CD14-positive monocyte (primary cell): ENCODE data around the gene URB1. TPM values are rescaled to one million over a fixed set of nuclear protein-coding genes. Genes with fewer than 3 reads are reported as not detected.

Source experiments
- DNase-seq, 3 donors: peaks; one replicate each; pipeline ENCODE4 v3.0.0-alpha.2; 2011 to 2022
- H2AFZ ChIP-seq: 2 replicates; pipeline ENCODE4 v1.6.0; 2012; ENCODE audit warnings: mild to moderate bottlenecking, low read depth, low read length, inconsistent platforms; ENCODE audit not compliant: insufficient read depth, poor library complexity, severe bottlenecking
- H3K27ac ChIP-seq, 2 donors: 1 replicate in 1 of 2; 2 replicates in 1 of 2; pipeline ENCODE4 v1.5.1; 2012 to 2013; ENCODE audit warnings: low read length in 2 of 2, control low read depth in 1 of 2, inconsistent platforms in 1 of 2, low read depth in 1 of 2, mild to moderate bottlenecking in 1 of 2
- H3K27me3 ChIP-seq, 2 donors: one replicate each; pipeline versions ENCODE4 v1.6.0 to v1.6.1; 2011 to 2013; ENCODE audit warnings: low read length in 2 of 2; ENCODE audit not compliant: control insufficient read depth in 2 of 2, insufficient read depth in 2 of 2
- H3K36me3 ChIP-seq, 2 donors: replicated peaks in 1 of 2; 1 replicate in 1 of 2; 2 replicates in 1 of 2; pipeline versions ENCODE4 v1.5.1 to v1.6.1; 2012 to 2013; ENCODE audit warnings: low read length in 2 of 2, control low read depth in 1 of 2, inconsistent platforms in 1 of 2, mild to moderate bottlenecking in 1 of 2; ENCODE audit not compliant: insufficient read depth in 2 of 2, control insufficient read depth in 1 of 2
- H3K4me1 ChIP-seq, 2 donors: 1 replicate in 1 of 2; 2 replicates in 1 of 2; pipeline versions ENCODE4 v1.5.1 to v1.6.1; 2012 to 2013; ENCODE audit warnings: low read length in 2 of 2, control low read depth in 1 of 2, inconsistent platforms in 1 of 2, mild to moderate bottlenecking in 1 of 2, moderate library complexity in 1 of 2; ENCODE audit not compliant: insufficient read depth in 2 of 2, control insufficient read depth in 1 of 2
- H3K4me2 ChIP-seq: replicated peaks from 2 replicates; pipeline ENCODE3; 2012; ENCODE audit warnings: low read length, moderate library complexity, mild to moderate bottlenecking; ENCODE audit not compliant: poor library complexity, severe bottlenecking; ENCODE audit errors: extremely low read depth
- H3K4me3 ChIP-seq, 3 experiments: fragments of 200-600 bp in 1 of 3; sonication (generic) in 1 of 3; replicated peaks in 1 of 3; 1 replicate in 2 of 3; 2 replicates in 1 of 3; pipeline ENCODE4 v1.5.1; 2011 to 2013; ENCODE audit warnings: low read length in 3 of 3, mild to moderate bottlenecking in 3 of 3, control low read depth in 2 of 3, low read depth in 2 of 3, inconsistent platforms in 1 of 3, moderate library complexity in 1 of 3
- H3K79me2 ChIP-seq: 2 replicates; pipeline ENCODE4 v1.6.0; 2012; ENCODE audit warnings: mild to moderate bottlenecking, control low read depth, inconsistent platforms, low read length, moderate library complexity; ENCODE audit not compliant: insufficient read depth
- H3K9ac ChIP-seq: 2 replicates; pipeline ENCODE4 v1.6.0; 2017; ENCODE audit warnings: low read length, mild to moderate bottlenecking; ENCODE audit not compliant: insufficient read depth, poor library complexity, severe bottlenecking
- H3K9me3 ChIP-seq, 2 donors: replicated peaks in 1 of 2; 1 replicate in 1 of 2; 2 replicates in 1 of 2; pipeline versions ENCODE4 v1.5.1 to v1.6.1; 2012 to 2013; ENCODE audit warnings: low read length in 2 of 2, control low read depth in 1 of 2; ENCODE audit not compliant: control insufficient read depth in 1 of 2, insufficient read depth in 1 of 2
- H4K20me1 ChIP-seq: 2 replicates; pipeline ENCODE4 v1.6.0; 2012; ENCODE audit warnings: mild to moderate bottlenecking, low read length, control low read depth, moderate library complexity; ENCODE audit not compliant: insufficient read depth
- H3K27ac Mint-ChIP-seq, 7 donors: one replicate each; pipeline ENCODE4 v1.8.0; 2020; ENCODE audit warnings: mild to moderate bottlenecking in 7 of 7, mixed read lengths in 7 of 7, moderate library complexity in 6 of 7, inconsistent platforms in 2 of 7
- H3K27me3 Mint-ChIP-seq, 3 donors: one replicate each; pipeline ENCODE4 v1.8.0; 2021 to 2022; ENCODE audit warnings: low read depth in 3 of 3, mild to moderate bottlenecking in 3 of 3, mixed read lengths in 3 of 3, moderate library complexity in 3 of 3, inconsistent platforms in 1 of 3
- H3K36me3 Mint-ChIP-seq, 2 donors: one replicate each; pipeline ENCODE4 v1.8.0; 2020; ENCODE audit warnings: mixed read lengths in 2 of 2, inconsistent platforms in 1 of 2, mild to moderate bottlenecking in 1 of 2
- H3K4me1 Mint-ChIP-seq: one replicate; pipeline ENCODE4 v1.8.0; 2020; ENCODE audit warnings: mild to moderate bottlenecking, mixed read lengths
- H3K4me3 Mint-ChIP-seq, 2 donors: one replicate each; pipeline ENCODE4 v1.8.0; 2020; ENCODE audit warnings: mild to moderate bottlenecking in 2 of 2, mixed read lengths in 2 of 2, moderate library complexity in 1 of 2
- H3K9me3 Mint-ChIP-seq, 7 donors: one replicate each; pipeline ENCODE4 v1.8.0; 2020 to 2022; ENCODE audit warnings: mixed read lengths in 7 of 7, mild to moderate bottlenecking in 6 of 7, moderate library complexity in 6 of 7, inconsistent platforms in 2 of 7
- WGBS: methylation state at CpG from one replicate; pipeline ENCODE4 v1.1.5; 2013; ENCODE audit warnings: missing lambda C conversion rate; ENCODE audit not compliant: insufficient coverage; 5-methylcytosine and 5-hydroxymethylcytosine counted together
- intact Hi-C, 2 donors: fragments of 100-400 bp; cut with micrococcal nuclease; formaldehyde crosslinking; loops; one replicate each; pipeline versions ENCODE4 v1.15.0 to v1.15.1; 2023
- polyA plus RNA-seq, 3 donors: library from polyadenylated mRNA; depleted of rRNA in 1 of 3; unstranded in 2 of 3; stranded (reverse) in 1 of 3; fragments of 300-500 nt in 2 of 3; fragments of >200 nt in 1 of 3; fragmentation: Illumina TruSeq in 2 of 3; gene quantifications; 1 replicate in 2 of 3; 2 replicates in 1 of 3; pipeline ENCODE4 v1.2.3, GENCODE V29; 2012 to 2021
- TF ChIP-seq, protein P1 (sequence below): fragments of 200-600 bp; IDR thresholded peaks from one replicate; pipeline ENCODE4 v1.8.0; 2022; ENCODE audit warnings: antibody characterized with exemption, mild to moderate bottlenecking

The URB1 gene
- polyA plus RNA-seq, 3 donors: 0.25 to 2.4 (median 0.47) TPM

DNA sequence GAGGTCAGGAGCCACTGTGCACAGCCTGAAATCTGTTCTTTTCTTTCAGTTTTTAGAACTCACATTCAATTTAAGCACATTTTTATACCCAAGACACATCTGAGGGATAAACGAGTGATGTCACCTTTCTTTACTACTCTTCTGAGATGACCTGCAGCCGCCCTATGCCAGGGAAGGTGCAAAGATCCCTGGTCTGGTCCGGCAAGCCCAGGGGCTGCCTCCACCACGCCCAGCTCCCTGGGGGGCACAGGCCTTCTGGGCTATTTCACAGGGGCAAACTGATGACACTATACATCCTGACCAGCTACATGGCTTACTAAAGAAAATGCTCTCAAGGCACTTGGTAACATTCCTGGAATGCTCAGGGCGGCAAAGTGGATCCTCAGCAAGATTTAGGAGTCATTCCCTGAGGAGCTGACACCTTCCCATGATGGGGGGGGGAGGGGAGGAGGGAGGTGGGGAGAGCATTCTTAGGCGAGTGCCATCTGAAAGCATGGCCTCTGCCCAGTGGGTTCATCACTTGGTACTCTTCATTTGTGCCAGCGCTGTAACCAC is 82.8 kb downstream of the URB1 start:
- no peak overlapping the region for H3K4me2 ChIP-seq
- no peaks in the 10 kb centered on the region for H3K4me1 Mint-ChIP-seq
- H2AFZ ChIP-seq: no peak overlapping the region
- TF ChIP-seq, protein P1, sequence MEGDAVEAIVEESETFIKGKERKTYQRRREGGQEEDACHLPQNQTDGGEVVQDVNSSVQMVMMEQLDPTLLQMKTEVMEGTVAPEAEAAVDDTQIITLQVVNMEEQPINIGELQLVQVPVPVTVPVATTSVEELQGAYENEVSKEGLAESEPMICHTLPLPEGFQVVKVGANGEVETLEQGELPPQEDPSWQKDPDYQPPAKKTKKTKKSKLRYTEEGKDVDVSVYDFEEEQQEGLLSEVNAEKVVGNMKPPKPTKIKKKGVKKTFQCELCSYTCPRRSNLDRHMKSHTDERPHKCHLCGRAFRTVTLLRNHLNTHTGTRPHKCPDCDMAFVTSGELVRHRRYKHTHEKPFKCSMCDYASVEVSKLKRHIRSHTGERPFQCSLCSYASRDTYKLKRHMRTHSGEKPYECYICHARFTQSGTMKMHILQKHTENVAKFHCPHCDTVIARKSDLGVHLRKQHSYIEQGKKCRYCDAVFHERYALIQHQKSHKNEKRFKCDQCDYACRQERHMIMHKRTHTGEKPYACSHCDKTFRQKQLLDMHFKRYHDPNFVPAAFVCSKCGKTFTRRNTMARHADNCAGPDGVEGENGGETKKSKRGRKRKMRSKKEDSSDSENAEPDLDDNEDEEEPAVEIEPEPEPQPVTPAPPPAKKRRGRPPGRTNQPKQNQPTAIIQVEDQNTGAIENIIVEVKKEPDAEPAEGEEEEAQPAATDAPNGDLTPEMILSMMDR: no peak
- no peaks in the 10 kb centered on the region for H3K79me2 ChIP-seq
- no peak overlapping the region for H3K27ac ChIP-seq
- peak overlapping the region in 1 of 7 donors; percentile 20 for H3K27ac Mint-ChIP-seq
- no peak for DNase-seq
- no peak overlapping the region for H3K4me3 Mint-ChIP-seq
- WGBS: 98% methylated on average over 5 of the region's 7 CpGs
- no peaks in the 10 kb centered on the region for H3K9me3 ChIP-seq
- H3K9ac ChIP-seq: no peak overlapping the region
- peaks cover 0 to 2% (median 0%) of the 10 kb centered on the region in 7 donors for H3K9me3 Mint-ChIP-seq
- H3K27me3 ChIP-seq: no peaks in the 10 kb centered on the region
- peaks cover 18 to 33% of the 10 kb centered on the region in 2 donors for H3K36me3 ChIP-seq
- intact Hi-C loops: no loop called here
- peaks cover 32 to 34% of the 10 kb centered on the region in 2 donors for H3K36me3 Mint-ChIP-seq
- no peaks in the 10 kb centered on the region for H3K27me3 Mint-ChIP-seq
- H4K20me1 ChIP-seq: no peaks in the 10 kb centered on the region
- H3K4me3 ChIP-seq: no peak overlapping the region
- no peaks in the 10 kb centered on the region for H3K4me1 ChIP-seq

DNA sequence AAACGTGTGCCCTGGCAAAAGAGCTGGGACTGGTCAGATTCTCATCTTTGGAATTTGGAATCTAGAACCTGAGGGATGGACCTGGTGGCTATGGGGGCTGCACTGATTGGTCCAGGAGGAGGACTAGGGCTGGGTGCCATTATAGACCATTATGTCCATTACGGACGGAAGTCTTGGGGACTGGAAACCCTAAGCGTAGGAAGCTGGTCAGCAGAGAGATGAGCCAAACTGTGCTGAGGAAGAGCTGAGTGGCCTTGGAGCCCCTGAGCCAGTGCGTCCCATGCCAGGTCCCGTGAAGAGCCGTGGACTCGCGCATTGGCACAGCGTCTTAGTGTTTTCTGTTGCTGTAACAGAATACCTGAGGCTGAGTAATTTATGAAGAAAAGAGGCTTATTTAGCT is 84.1 kb downstream of the URB1 start:
- WGBS: 97% methylated on average over 10 of the region's 10 CpGs
- Histone ChIP-seq H4K20me1 (no peaks in the 10 kb centered on the region), H3K9ac (no peak overlapping the region), H3K27me3 (no peaks in the 10 kb centered on the region), H3K4me3 (no peak overlapping the region), H3K36me3 (peaks cover 10 to 24% of the 10 kb centered on the region in 2 donors), H2AFZ (no peak overlapping the region), H3K9me3 (no peaks in the 10 kb centered on the region), H3K4me1 (no peaks in the 10 kb centered on the region), H3K79me2 (no peaks in the 10 kb centered on the region), H3K4me2 (no peak overlapping the region), H3K27ac (no peak overlapping the region)
- Mint-ChIP-seq H3K27me3 (no peaks in the 10 kb centered on the region), H3K27ac (peak overlapping the region in 1 of 7 donors; percentile 13), H3K9me3 (peaks cover 0 to 2% (median 0%) of the 10 kb centered on the region in 7 donors), H3K4me3 (no peak overlapping the region), H3K36me3 (peaks cover 25% of the 10 kb centered on the region in 2 donors), H3K4me1 (no peaks in the 10 kb centered on the region)
- no peak for DNase-seq
- intact Hi-C loops: no loop called here
- TF ChIP-seq, protein P1: no peak
